ENCODE results near the gene GRM8.

GRM8 gene

DNA sequence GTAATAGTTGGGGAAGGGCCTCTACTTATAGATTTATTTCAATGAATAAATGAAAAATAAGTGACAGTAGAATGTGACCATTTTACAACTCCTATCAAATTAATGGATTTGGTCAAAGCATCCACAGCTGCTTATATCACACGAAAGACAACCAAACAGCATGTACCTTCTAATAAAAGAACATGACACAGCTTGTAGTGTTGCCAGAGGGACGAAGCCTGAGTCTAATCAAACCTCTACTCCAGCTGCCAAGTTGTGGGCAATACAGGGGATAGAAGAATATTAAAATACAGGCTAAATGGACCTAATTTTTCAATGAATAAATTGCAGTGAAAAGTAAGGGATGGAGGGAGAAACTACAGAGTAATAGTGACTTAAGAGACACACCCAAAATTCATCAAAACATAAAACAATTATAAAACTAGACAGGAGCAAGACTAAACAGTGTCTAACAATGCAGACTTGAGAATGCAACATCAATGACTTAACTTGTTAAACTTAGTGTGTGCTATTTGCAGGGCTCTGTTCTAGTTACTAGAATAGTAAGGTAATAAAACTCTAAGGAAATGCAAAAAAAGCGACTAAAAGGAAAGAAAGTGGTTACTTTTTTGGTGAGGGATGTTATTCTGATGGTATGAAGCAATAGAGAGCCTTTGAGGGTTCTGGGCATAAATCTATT lies 853.8 kb downstream of the GRM8 start:
- Histone ChIP-seq H3K9me2 (replicated peaks; ENCODE audit: insufficient read depth, low read length) (no peaks in the 10 kb centered on the region; the same call in 1 of the 2 replicates), H3F3A (ENCODE audit: insufficient read depth, low read length) (no peaks in the 10 kb centered on the region), H4K20me1 (ENCODE audit: insufficient read depth, low read length) (no peaks in the 10 kb centered on the region), H3K79me2 (ENCODE audit: low read length) (no peaks in the 10 kb centered on the region), H3K4me2 (ENCODE audit: low read depth, low read length) (no peak overlapping the region), H3K4me3 (ENCODE audit: low read length) (no peak overlapping the region), H3K4me1 (ENCODE audit: low read length) (no peaks in the 10 kb centered on the region), H2AFZ (ENCODE audit: low read length) (no peak overlapping the region), H3K27me3 (replicated peaks; ENCODE audit: insufficient read depth, low read length) (no peaks in the 10 kb centered on the region), H3K36me3 (replicated peaks; ENCODE audit: insufficient read depth, low read length) (no peaks in the 10 kb centered on the region), H3K9me3 (replicated peaks; ENCODE audit: insufficient read depth, low read length) (no peaks in the 10 kb centered on the region), H3K27ac (ENCODE audit: low read length) (no peak overlapping the region), H3K9ac (ENCODE audit: low read length) (no peak overlapping the region)
- DNase-seq: no peak
- TF ChIP-seq EZH2 (optimal IDR thresholded peaks at IDR 0.05; ENCODE audit: low read depth, low read length) (no peak), EZH2phosphoT487 (IDR thresholded peaks at IDR 0.05; ENCODE audit: low read length) (no peak)
- TF ChIP-seq, protein P1, sequence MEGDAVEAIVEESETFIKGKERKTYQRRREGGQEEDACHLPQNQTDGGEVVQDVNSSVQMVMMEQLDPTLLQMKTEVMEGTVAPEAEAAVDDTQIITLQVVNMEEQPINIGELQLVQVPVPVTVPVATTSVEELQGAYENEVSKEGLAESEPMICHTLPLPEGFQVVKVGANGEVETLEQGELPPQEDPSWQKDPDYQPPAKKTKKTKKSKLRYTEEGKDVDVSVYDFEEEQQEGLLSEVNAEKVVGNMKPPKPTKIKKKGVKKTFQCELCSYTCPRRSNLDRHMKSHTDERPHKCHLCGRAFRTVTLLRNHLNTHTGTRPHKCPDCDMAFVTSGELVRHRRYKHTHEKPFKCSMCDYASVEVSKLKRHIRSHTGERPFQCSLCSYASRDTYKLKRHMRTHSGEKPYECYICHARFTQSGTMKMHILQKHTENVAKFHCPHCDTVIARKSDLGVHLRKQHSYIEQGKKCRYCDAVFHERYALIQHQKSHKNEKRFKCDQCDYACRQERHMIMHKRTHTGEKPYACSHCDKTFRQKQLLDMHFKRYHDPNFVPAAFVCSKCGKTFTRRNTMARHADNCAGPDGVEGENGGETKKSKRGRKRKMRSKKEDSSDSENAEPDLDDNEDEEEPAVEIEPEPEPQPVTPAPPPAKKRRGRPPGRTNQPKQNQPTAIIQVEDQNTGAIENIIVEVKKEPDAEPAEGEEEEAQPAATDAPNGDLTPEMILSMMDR (IDR thresholded peaks at IDR 0.05; ENCODE audit: low read length): no peak

DNA sequence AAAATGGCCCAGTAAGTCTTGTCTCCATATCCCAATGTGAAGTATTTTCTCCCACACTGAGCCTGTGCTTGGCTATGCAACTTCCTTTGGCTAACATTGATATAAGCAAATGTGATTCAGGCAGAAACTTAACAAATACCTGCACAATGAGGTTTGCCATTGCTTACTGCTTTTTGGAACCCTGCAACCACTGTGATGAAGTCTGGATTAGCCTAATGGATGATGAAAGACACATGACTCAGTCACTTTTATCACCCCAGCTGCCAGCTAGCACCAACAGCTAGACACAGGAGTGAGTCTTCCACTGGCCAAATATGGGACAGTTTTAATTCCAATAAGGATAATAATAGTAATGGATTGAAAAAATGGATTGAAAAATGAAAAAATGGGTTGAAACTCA lies 854.5 kb downstream of the GRM8 start:
- H3K27ac ChIP-seq (ENCODE audit: low read length): no peak overlapping the region
- H3K27me3 ChIP-seq (replicated peaks; ENCODE audit: insufficient read depth, low read length): no peaks in the 10 kb centered on the region
- H3K9me3 ChIP-seq (replicated peaks; ENCODE audit: insufficient read depth, low read length): no peaks in the 10 kb centered on the region
- no peaks in the 10 kb centered on the region for H3K36me3 ChIP-seq (replicated peaks; ENCODE audit: insufficient read depth, low read length)
- H3K4me1 ChIP-seq (ENCODE audit: low read length): no peaks in the 10 kb centered on the region
- no peaks in the 10 kb centered on the region; the same call in 1 of the 2 replicates for H3K9me2 ChIP-seq (replicated peaks; ENCODE audit: insufficient read depth, low read length)
- no peak for DNase-seq
- H2AFZ ChIP-seq (ENCODE audit: low read length): no peak overlapping the region
- no peak overlapping the region for H3K9ac ChIP-seq (ENCODE audit: low read length)
- no peaks in the 10 kb centered on the region for H3K79me2 ChIP-seq (ENCODE audit: low read length)
- no peak overlapping the region for H3K4me2 ChIP-seq (ENCODE audit: low read depth, low read length)
- H3F3A ChIP-seq (ENCODE audit: insufficient read depth, low read length): no peaks in the 10 kb centered on the region
- H4K20me1 ChIP-seq (ENCODE audit: insufficient read depth, low read length): no peaks in the 10 kb centered on the region
- H3K4me3 ChIP-seq (ENCODE audit: low read length): no peak overlapping the region
- TF ChIP-seq, protein P1 (IDR thresholded peaks at IDR 0.05; ENCODE audit: low read length): no peak
- TF ChIP-seq EZH2 (optimal IDR thresholded peaks at IDR 0.05; ENCODE audit: low read depth, low read length): no peak
- no peak for TF ChIP-seq EZH2phosphoT487 (IDR thresholded peaks at IDR 0.05; ENCODE audit: low read length)

DNA sequence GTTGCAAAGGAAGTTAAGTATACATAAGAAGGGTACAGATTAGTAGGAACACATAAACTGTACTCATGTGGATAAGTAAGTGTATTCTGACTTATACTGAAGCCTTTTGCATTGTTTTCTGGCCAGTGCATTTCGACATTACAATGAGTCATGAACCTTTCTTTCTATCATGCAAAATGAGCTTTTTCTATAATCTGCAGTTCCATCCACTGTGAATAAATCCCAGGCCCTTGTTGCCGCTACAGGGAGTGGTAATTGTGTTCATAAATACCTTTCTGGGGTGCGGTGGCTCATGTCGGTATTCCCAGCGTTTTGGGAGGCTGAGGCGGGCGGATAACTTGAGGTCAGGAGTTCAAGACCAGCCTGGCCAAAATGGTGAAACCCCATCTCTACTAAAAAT lies 858.3 kb downstream of the GRM8 start:
- H3K36me3 ChIP-seq (replicated peaks; ENCODE audit: insufficient read depth, low read length): no peaks in the 10 kb centered on the region
- no peak overlapping the region for H3K4me2 ChIP-seq (ENCODE audit: low read depth, low read length)
- no peaks in the 10 kb centered on the region for H3F3A ChIP-seq (ENCODE audit: insufficient read depth, low read length)
- no peak for TF ChIP-seq EZH2phosphoT487 (IDR thresholded peaks at IDR 0.05; ENCODE audit: low read length)
- TF ChIP-seq EZH2 (optimal IDR thresholded peaks at IDR 0.05; ENCODE audit: low read depth, low read length): no peak
- TF ChIP-seq, protein P1 (IDR thresholded peaks at IDR 0.05; ENCODE audit: low read length): no peak
- no peak overlapping the region for H3K4me3 ChIP-seq (ENCODE audit: low read length)
- H3K4me1 ChIP-seq (ENCODE audit: low read length): no peaks in the 10 kb centered on the region
- no peaks in the 10 kb centered on the region for H3K27me3 ChIP-seq (replicated peaks; ENCODE audit: insufficient read depth, low read length)
- no peaks in the 10 kb centered on the region for H3K79me2 ChIP-seq (ENCODE audit: low read length)
- no peak overlapping the region for H3K27ac ChIP-seq (ENCODE audit: low read length)
- no peaks in the 10 kb centered on the region; the same call in 1 of the 2 replicates for H3K9me2 ChIP-seq (replicated peaks; ENCODE audit: insufficient read depth, low read length)
- H3K9ac ChIP-seq (ENCODE audit: low read length): no peak overlapping the region
- no peak for DNase-seq
- H3K9me3 ChIP-seq (replicated peaks; ENCODE audit: insufficient read depth, low read length): no peaks in the 10 kb centered on the region
- no peaks in the 10 kb centered on the region for H4K20me1 ChIP-seq (ENCODE audit: insufficient read depth, low read length)
- H2AFZ ChIP-seq (ENCODE audit: low read length): no peak overlapping the region
